Measurements from ENCODE around the gene ACVR1C.
"Not testable (repeated sequence)": the region's sequence is repeated elsewhere in the genome, so short reads cannot be mapped to it uniquely, and the experiment has no call there.

ACVR1C gene

GRCh38 chr2:157574165-157574564, 54.5 kb downstream of the ACVR1C start:
- DNase-seq (ENCODE audit: low read depth in 2 of 2): no peak

DNA sequence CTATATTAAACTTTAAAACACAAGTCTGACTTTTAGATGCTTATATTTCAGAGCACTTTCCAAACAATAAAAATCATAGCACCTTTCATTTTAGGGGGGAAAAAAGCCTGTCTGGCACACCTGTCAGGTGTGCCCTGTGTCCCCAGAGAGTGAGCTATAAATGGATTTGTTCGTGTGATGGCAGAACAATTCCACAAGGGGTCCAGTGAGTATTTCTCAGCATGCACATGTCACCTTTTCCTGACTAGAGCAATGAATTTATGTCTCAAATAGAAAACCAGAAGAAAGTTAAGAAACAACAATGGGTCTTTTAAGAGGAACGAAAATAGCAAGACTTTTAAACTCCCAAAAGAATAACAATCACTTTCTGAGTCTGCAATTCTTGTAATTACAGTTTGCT, 55.9 kb downstream of the ACVR1C start:
- no peak for DNase-seq (ENCODE audit: low read depth in 2 of 2)

GRCh38 chr2:157566623-157567022, 62.0 kb downstream of the ACVR1C start:
- not testable (repeated sequence) for DNase-seq (ENCODE audit: low read depth in 2 of 2)

- DNase-seq (ENCODE audit: low read depth in 2 of 2): not testable (repeated sequence)
Measured at GRCh38 chr2:157566113-157566512, 62.6 kb downstream of the ACVR1C start.

DNA sequence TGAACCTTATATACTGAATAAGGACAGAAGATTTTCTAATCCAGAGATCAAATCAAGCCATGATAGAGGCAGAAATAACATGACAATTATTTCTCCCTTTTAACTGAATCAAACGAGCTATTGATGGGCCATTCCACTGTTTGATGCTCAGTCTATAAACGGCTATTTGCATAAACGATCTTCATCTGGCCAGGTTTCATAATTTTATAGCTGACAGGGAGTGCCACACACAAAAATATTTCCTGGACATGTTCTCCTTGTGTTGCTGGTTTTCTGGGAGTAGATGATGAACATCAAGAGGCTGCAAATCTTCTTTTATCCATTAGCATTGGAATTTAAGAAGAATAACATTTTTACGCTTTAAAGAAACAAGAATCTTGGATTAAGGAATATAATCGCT, 63.1 kb downstream of the ACVR1C start:
- DNase-seq (ENCODE audit: low read depth in 2 of 2): no peak

GRCh38 chr2:157559890-157560289, 68.8 kb downstream of the ACVR1C start:
- DNase-seq (ENCODE audit: low read depth in 2 of 2): no peak

DNA sequence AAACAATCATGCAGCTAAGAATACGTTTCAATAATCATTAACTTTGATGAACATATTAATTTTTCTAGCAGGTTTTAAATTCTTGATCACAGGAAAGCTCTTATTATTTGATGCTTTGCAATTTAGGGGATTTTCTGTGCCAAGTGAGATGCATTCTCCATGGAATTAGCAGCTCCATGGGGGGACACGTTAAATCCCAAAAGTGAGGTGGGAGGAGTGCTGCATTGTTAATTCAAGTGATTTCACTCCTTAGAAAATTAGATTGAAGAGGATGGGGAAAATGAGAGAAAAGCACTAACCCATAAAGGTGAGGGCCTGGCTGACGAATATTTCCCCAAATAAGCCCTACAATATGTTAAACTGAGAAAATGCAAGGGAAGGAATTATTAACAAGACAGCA, 69.2 kb downstream of the ACVR1C start:
- no peak for DNase-seq (ENCODE audit: low read depth in 2 of 2)

DNA sequence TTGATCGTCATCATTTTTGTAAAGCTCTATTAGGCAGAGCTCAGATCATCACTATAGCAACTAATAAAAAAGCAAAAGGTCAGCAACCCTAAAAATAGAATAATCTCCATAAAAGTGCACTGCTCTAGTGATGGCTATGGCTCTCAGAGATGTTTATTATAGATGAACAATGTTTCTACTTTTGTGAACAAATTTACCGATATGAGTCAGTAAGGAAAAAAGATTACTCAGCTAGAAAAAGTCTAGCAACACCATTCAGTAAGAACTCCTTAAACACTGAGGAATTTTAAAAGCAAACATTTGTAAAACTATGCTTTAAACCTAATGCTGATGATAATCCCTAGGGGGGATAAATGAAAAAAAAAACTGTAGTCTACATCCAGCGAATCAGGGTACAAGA, 69.6 kb downstream of the ACVR1C start:
- DNase-seq (ENCODE audit: low read depth in 2 of 2): no peak

DNA sequence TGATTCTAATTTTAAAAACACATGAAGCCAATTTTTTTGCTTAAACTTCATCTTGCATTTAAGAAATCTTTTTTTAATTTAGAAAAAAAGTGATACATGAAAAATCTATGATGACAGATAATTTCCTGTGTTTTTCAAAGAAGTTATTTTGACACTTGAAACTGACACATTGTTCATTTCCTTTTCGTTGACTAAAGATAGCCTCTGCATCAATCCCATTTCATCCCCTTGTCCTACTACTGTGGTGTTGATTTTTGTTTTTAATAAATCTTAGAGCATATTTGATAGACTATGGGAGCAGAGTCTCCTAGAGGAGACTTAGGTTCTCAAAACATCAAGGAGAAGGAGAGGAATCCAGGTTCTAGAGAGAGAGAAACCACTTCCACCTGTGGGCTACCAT, 70.9 kb downstream of the ACVR1C start:
- DNase-seq (ENCODE audit: low read depth in 2 of 2): no peak

DNA sequence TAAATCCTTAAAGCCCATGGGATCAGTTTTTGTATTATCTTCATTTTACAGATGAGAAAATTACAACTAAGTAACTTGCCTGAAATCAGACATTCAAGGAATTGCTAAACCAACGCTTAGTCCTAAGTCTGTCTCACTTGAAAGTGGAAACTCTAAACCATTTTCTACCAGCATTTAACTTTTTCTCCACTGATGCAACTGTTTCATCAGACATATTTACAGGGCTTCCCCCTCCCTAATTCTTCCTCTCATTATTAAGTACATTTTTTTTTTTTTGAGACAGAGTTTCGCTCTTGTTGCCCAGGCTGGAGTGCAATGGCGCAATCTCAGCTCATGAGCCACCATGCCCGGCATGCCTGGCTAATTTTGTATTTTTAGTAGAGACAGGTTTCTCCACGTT, 88.6 kb downstream of the ACVR1C start:
- DNase-seq (ENCODE audit: low read depth in 2 of 2): no peak

DNA sequence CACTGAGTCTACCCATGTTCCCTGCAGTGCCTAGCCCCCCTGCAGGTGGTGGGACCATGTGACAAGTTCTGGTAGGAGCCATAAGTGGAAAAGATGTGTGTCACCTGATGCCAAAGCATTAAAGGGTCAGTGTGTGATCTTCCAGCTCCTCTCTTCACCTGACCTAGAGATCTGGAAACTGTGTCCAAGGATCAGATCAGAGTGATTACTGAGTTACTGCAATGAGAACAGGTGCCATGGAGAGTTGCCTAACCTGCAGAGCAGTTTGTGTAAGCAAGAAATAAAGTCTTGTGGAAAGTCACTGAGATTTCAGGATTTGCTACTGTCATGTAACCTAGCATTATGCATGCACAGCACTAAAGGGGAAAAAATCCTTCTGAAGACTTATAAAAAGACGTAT, 90.6 kb downstream of the ACVR1C start:
- no peak for DNase-seq (ENCODE audit: low read depth in 2 of 2)

DNA sequence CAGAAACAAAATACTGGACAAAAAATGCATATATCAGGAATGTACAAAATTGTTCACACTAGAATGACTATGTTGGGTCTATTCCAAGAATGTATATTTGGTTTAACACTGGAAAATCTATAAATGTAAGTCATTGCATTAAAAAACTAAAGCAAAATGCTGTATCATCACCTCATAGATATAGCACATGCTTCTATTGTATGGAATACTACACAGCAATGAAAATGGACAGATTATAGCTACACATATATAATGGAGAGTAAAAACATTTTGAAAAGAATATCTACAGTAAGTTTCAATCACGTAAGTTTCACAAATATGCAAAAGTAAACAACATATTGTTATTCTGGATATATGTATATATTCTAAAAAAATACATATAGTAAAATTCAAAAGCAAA, 91.8 kb downstream of the ACVR1C start:
- no peak for DNase-seq (ENCODE audit: low read depth in 2 of 2)

GRCh38 chr2:157528963-157529751, 99.5 kb downstream of the ACVR1C start:
- DNase-seq (ENCODE audit: low read depth in 2 of 2): no peak

GRCh38 chr2:157526070-157526469, 102.6 kb downstream of the ACVR1C start:
- no peak for DNase-seq (ENCODE audit: low read depth in 2 of 2)

DNA sequence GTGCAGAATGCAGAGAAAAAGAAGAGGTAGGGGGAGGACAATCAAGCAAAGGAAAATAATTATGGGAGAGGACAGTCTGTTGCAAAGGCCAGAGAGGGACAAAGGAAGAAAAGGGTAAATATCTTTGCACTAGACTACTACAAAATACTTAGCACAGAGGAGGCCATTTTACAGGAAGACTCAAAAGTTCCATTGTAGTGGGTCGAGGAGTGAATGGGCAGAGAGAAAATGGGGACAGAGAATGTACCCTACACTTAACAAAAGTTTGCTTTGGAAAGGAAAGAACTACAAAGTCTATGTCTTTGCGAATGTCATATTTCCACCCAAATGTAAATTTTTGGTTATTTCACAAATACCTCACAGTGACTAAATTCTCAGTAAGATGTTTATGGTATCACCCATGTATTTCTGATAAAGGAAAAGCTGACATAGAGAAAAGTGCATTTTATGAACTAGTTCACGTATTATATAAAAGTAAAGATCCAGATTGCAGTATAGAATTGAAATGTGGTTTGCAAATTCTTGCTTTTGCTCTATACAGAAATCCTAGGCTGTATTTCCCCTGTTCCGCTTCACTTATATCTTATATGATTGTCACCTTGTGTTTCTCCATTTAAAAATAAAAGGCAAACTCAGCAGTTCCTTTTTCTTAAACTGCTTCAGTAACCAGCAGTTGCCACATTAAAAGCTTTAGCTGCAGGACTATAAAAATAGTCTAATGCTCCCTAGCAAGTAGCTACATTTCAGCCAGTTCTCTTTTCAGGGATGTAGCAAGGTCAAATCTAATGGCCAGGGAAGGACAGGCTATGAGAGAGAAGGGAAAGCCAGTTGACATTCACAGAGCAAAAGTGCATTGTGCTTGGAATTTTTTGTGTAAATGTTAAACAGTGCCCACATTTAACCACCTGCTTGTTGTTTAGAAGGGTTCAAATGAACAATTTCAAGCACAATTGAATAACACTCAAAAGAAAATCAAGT, 105.1 kb downstream of the ACVR1C start:
- no peak for DNase-seq (ENCODE audit: low read depth in 2 of 2)

DNA sequence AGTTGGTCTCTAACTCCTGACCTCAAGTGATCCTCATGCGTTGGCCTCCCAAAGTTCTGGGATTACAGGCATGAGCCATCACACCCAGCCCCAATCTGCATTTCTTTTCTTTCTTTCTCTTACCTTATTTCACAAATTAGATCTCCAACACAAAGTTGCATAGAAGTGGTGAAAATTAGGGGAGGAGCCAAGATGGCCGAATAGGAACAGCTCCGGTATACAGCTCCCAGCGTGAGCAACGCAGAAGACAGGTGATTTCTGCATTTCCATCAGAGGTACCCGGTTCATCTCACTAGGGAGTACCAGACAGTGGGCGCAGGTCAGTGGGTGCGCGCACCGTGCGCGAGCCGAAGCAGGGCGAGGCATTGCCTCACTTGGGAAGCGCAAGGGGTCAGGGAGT, 113.7 kb downstream of the ACVR1C start:
- DNase-seq (ENCODE audit: low read depth in 2 of 2): not testable (repeated sequence)

GRCh38 chr2:157509744-157510143, 118.9 kb downstream of the ACVR1C start:
- DNase-seq (ENCODE audit: low read depth in 2 of 2): no peak

- DNase-seq (ENCODE audit: low read depth in 2 of 2): no peak
Measured at GRCh38 chr2:157508676-157509075, 120.0 kb downstream of the ACVR1C start.

DNA sequence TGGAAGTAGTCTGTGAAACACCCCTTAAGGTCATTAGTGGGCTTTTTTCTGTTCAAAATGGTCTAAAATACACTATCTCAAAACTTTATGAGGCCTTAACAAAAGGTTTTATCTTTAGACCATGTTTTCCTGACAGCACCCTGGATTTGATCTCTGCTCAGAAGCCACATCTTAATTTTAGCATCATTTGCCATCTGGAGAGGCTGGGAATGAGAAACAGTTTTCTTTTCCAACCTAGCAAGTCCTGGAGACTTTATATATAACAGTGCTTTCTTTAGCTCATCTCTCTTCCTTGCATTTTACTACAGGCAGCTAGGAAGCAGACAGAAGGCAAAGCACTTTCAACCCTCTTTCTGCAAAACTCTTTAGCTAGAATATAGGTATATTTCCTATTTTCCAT, 122.1 kb downstream of the ACVR1C start:
- DNase-seq (ENCODE audit: low read depth in 2 of 2): no peak

DNA sequence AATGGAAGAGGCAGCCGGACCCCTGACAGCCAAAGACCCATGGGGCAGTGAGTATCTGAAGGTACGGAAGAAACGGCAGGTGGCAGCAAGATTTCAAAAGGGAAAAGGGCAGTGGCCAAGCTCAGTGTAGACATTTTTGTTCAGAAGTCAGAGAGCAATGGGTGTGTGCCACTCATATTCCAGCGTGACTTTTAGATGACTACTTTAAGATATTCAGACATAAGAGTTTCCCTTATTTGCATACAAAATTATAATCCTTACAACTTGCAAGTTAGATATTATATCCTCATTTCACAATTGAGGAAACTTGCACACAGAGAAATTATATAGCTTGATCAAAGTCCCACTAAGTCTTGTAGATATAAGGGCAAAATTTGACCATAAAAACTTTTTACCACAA, 124.0 kb downstream of the ACVR1C start:
- no peak for DNase-seq (ENCODE audit: low read depth in 2 of 2)

- DNase-seq (ENCODE audit: low read depth in 2 of 2): no peak
Measured at GRCh38 chr2:157501026-157501425, 127.6 kb downstream of the ACVR1C start.

GRCh38 chr2:157500334-157500733, 128.3 kb downstream of the ACVR1C start:
- DNase-seq (ENCODE audit: low read depth in 2 of 2): no peak

- DNase-seq (ENCODE audit: low read depth in 2 of 2): no peak
Measured at GRCh38 chr2:157498483-157498882, 130.2 kb downstream of the ACVR1C start.

Data from stimulated activated CD8-positive, alpha-beta memory T cell treated with anti-CD3 and anti-CD28 coated beads, Interleukin-15, amount 100 ng/mL, for 4 hours (primary cell).